ENCODE measurements around the gene PCDH9. TPM values are rescaled to one million over a fixed set of nuclear protein-coding genes. Genes with fewer than 3 reads are reported as not detected.

PCDH9 gene
- total RNA-seq, 1 donor from 2014 or later, result 10.4 TPM

DNA sequence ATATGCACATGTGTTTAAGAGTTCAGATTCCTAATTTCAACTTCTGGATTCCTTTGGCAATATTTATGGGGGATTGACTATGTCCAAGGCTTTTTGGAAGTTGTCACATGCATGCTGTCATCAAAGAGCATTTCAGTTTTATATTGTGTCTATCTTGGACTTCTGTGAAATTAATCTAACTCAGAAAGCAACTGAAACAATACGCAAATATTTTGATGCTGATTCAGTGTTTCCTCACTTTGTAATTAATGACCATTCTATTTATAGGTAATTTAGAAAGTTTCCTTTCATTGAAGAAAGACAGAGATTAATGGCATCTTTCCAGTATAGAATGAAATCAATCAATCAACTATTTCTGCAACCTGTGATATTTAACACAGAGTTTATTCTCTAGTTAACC is 550.1 kb downstream of the PCDH9 start:
- Mint-ChIP-seq H3K27ac (ENCODE audit: unreplicated experiment) (no peak overlapping the region), H3K4me1 (ENCODE audit: low read depth, unreplicated experiment) (peaks cover 6% of the 10 kb centered on the region), H3K4me3 (ENCODE audit: unreplicated experiment) (no peak overlapping the region), H3K9me3 (ENCODE audit: unreplicated experiment) (peaks cover 4% of the 10 kb centered on the region), H3K27me3 (ENCODE audit: low read depth, unreplicated experiment) (no peaks in the 10 kb centered on the region), H3K36me3 (ENCODE audit: low read depth, unreplicated experiment) (no peaks in the 10 kb centered on the region)
- FAIRE-seq, result no peak
- H2AFZ ChIP-seq (ENCODE audit: low read depth, low read length), result no peak overlapping the region
- H3K4me3 ChIP-seq (ENCODE audit: insufficient read depth, low read depth, low read length), result no peak overlapping the region
- no peak overlapping the region for H3K27ac ChIP-seq (ENCODE audit: low read depth, low read length)
- no peaks in the 10 kb centered on the region for H3K79me2 ChIP-seq (ENCODE audit: insufficient read depth, low read length)
- H4K20me1 ChIP-seq (ENCODE audit: insufficient read depth, low read length), result no peaks in the 10 kb centered on the region
- no peaks in the 10 kb centered on the region for H3K36me3 ChIP-seq (ENCODE audit: insufficient read depth, low read length)
- no peak overlapping the region for H3K9ac ChIP-seq (ENCODE audit: low read length)
- H3K9me3 ChIP-seq (ENCODE audit: insufficient read depth, low read depth, low read length), result peaks cover 2% of the 10 kb centered on the region
- no peak overlapping the region for H3K4me2 ChIP-seq (ENCODE audit: low read length)
- no peak for DNase-seq (ENCODE audit: low read depth)
- no peaks in the 10 kb centered on the region for H3K27me3 ChIP-seq (ENCODE audit: insufficient read depth, low read length)
- TF ChIP-seq, protein P1, sequence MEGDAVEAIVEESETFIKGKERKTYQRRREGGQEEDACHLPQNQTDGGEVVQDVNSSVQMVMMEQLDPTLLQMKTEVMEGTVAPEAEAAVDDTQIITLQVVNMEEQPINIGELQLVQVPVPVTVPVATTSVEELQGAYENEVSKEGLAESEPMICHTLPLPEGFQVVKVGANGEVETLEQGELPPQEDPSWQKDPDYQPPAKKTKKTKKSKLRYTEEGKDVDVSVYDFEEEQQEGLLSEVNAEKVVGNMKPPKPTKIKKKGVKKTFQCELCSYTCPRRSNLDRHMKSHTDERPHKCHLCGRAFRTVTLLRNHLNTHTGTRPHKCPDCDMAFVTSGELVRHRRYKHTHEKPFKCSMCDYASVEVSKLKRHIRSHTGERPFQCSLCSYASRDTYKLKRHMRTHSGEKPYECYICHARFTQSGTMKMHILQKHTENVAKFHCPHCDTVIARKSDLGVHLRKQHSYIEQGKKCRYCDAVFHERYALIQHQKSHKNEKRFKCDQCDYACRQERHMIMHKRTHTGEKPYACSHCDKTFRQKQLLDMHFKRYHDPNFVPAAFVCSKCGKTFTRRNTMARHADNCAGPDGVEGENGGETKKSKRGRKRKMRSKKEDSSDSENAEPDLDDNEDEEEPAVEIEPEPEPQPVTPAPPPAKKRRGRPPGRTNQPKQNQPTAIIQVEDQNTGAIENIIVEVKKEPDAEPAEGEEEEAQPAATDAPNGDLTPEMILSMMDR (IDR thresholded peaks at IDR 0.05; ENCODE audit: insufficient read depth, low read depth, low read length), result no peak
- no peaks in the 10 kb centered on the region for H3K4me1 ChIP-seq (ENCODE audit: insufficient read depth, low read length)

DNA sequence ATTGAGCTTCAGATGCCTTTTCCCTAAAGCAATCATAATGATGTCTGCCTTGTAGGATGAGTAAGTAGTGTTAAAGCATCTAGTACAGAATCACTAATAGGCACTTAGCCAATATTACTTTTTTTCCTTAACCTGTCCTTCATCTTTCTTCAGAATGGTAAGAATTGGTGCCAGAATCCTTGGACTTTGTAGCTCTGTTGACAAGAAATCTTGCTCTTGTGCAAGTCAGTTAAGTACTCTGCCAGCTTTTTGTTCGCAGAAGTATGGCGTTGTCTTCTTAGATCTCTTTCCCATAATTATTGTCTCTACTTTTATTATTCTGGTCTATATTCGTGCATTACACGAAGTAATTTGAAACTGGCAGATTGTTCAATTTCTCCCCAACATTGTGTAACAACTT is 554.5 kb downstream of the PCDH9 start:
- no peak overlapping the region for H3K4me3 ChIP-seq (ENCODE audit: insufficient read depth, low read depth, low read length)
- H3K27me3 ChIP-seq (ENCODE audit: insufficient read depth, low read length), result no peaks in the 10 kb centered on the region
- peaks cover 14% of the 10 kb centered on the region for H3K4me1 Mint-ChIP-seq (ENCODE audit: low read depth, unreplicated experiment)
- peaks cover 2% of the 10 kb centered on the region for H3K36me3 Mint-ChIP-seq (ENCODE audit: low read depth, unreplicated experiment)
- DNase-seq (ENCODE audit: low read depth) (peak; percentile 35), FAIRE-seq (no peak)
- no peak overlapping the region for H3K9ac ChIP-seq (ENCODE audit: low read length)
- H3K36me3 ChIP-seq (ENCODE audit: insufficient read depth, low read length), result no peaks in the 10 kb centered on the region
- peaks cover 3% of the 10 kb centered on the region for H3K9me3 ChIP-seq (ENCODE audit: insufficient read depth, low read depth, low read length)
- H3K4me2 ChIP-seq (ENCODE audit: low read length), result no peak overlapping the region
- H3K4me3 Mint-ChIP-seq (ENCODE audit: unreplicated experiment), result no peak overlapping the region
- no peak overlapping the region for H3K27ac Mint-ChIP-seq (ENCODE audit: unreplicated experiment)
- no peaks in the 10 kb centered on the region for H3K27me3 Mint-ChIP-seq (ENCODE audit: low read depth, unreplicated experiment)
- H3K9me3 Mint-ChIP-seq (ENCODE audit: unreplicated experiment), result peaks cover 7% of the 10 kb centered on the region
- no peak overlapping the region for H3K27ac ChIP-seq (ENCODE audit: low read depth, low read length)
- no peak overlapping the region for H2AFZ ChIP-seq (ENCODE audit: low read depth, low read length)
- TF ChIP-seq, protein P1 (IDR thresholded peaks at IDR 0.05; ENCODE audit: insufficient read depth, low read depth, low read length), result no peak
- no peak for TF ChIP-seq EZH2 (IDR thresholded peaks at IDR 0.05; ENCODE audit: insufficient read depth, low read length)
- H3K4me1 ChIP-seq (ENCODE audit: insufficient read depth, low read length), result no peaks in the 10 kb centered on the region
- no peaks in the 10 kb centered on the region for H4K20me1 ChIP-seq (ENCODE audit: insufficient read depth, low read length)
- no peaks in the 10 kb centered on the region for H3K79me2 ChIP-seq (ENCODE audit: insufficient read depth, low read length)

DNA sequence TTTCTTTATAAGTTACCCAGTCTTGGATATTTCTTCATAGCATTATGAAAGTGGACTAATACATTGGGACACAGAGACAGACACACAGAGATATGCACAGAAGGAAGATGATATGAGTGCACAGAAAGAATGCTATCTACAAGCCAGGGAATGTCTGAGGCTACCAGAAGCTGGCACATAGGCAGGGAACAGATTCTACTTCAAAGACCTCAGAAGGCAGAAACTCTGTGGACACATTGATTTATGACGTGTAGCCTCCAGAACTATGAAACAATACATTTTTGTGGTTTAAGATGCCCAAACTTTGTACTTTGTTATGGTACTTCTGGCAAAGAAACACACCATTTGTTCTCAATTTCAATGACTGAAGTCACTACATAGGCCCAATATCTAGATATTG is 556.7 kb downstream of the PCDH9 start:
- H3K9me3 Mint-ChIP-seq (ENCODE audit: unreplicated experiment), result peaks cover 7% of the 10 kb centered on the region
- H3K4me1 Mint-ChIP-seq (ENCODE audit: low read depth, unreplicated experiment), result peaks cover 15% of the 10 kb centered on the region
- Histone ChIP-seq H3K27ac (ENCODE audit: low read depth, low read length) (no peak overlapping the region), H3K27me3 (ENCODE audit: insufficient read depth, low read length) (no peaks in the 10 kb centered on the region), H4K20me1 (ENCODE audit: insufficient read depth, low read length) (no peaks in the 10 kb centered on the region), H3K79me2 (ENCODE audit: insufficient read depth, low read length) (no peaks in the 10 kb centered on the region), H3K4me2 (ENCODE audit: low read length) (no peak overlapping the region), H3K36me3 (ENCODE audit: insufficient read depth, low read length) (no peaks in the 10 kb centered on the region), H3K9me3 (ENCODE audit: insufficient read depth, low read depth, low read length) (peaks cover 3% of the 10 kb centered on the region), H3K4me1 (ENCODE audit: insufficient read depth, low read length) (no peaks in the 10 kb centered on the region), H2AFZ (ENCODE audit: low read depth, low read length) (no peak overlapping the region), H3K9ac (ENCODE audit: low read length) (no peak overlapping the region), H3K4me3 (ENCODE audit: insufficient read depth, low read depth, low read length) (no peak overlapping the region)
- H3K36me3 Mint-ChIP-seq (ENCODE audit: low read depth, unreplicated experiment), result peaks cover 2% of the 10 kb centered on the region
- peak; percentile 97 for DNase-seq (ENCODE audit: low read depth)
- no peak overlapping the region for H3K4me3 Mint-ChIP-seq (ENCODE audit: unreplicated experiment)
- H3K27ac Mint-ChIP-seq (ENCODE audit: unreplicated experiment), result peak overlapping the region; percentile 85
- no peak for TF ChIP-seq EZH2 (IDR thresholded peaks at IDR 0.05; ENCODE audit: insufficient read depth, low read length)
- TF ChIP-seq, protein P1 (IDR thresholded peaks at IDR 0.05; ENCODE audit: insufficient read depth, low read depth, low read length), result no peak
- H3K27me3 Mint-ChIP-seq (ENCODE audit: low read depth, unreplicated experiment), result no peaks in the 10 kb centered on the region
- no peak for FAIRE-seq

All from astrocyte (in vitro differentiated cells and primary cell).